Muscle of leg (tissue), 11 donors: ENCODE data around the gene CUL2. TPM values are rescaled to one million over a fixed set of nuclear protein-coding genes. Genes with fewer than 3 reads are reported as not detected.
"Not testable (repeated sequence)": the region's sequence is repeated elsewhere in the genome, so short reads cannot be mapped to it uniquely, and the experiment has no call there.

Experiments used
- DNase-seq: peaks from one replicate; pipeline ENCODE4 v3.0.0; 2013
- H3K27ac ChIP-seq: one replicate; pipeline ENCODE4 v1.5.1; 2013; ENCODE audit warnings: mild to moderate bottlenecking, low read length, control low read depth
- H3K27me3 ChIP-seq: one replicate; pipeline ENCODE4 v1.6.1; 2013; ENCODE audit warnings: low read length; ENCODE audit not compliant: control insufficient read depth, insufficient read depth
- H3K36me3 ChIP-seq: one replicate; pipeline ENCODE4 v1.6.1; 2013; ENCODE audit warnings: low read length; ENCODE audit not compliant: control insufficient read depth, insufficient read depth
- H3K4me1 ChIP-seq: one replicate; pipeline ENCODE4 v1.6.1; 2013; ENCODE audit warnings: low read length; ENCODE audit not compliant: control insufficient read depth, insufficient read depth
- H3K4me3 ChIP-seq: one replicate; pipeline ENCODE4 v1.5.1; 2013; ENCODE audit warnings: low read length, control low read depth
- H3K9me3 ChIP-seq: replicated peaks from 2 replicates; pipeline ENCODE4 v1.6.1; 2013; ENCODE audit warnings: low read depth, low read length; ENCODE audit not compliant: control insufficient read depth
- WGBS: methylation state at CpG from one replicate; pipeline ENCODE4 v1.1.5; 2013; ENCODE audit warnings: missing lambda C conversion rate; ENCODE audit not compliant: insufficient coverage; 5-methylcytosine and 5-hydroxymethylcytosine counted together
- polyA plus RNA-seq, 8 donors: library from polyadenylated mRNA; unstranded; fragments of 120-200 nt; gene quantifications; one replicate each; pipeline versions ENCODE4 v1.2.1 to v1.2.3, GENCODE V29; 2013; ENCODE audit warnings: inconsistent platforms in 1 of 8, low replicate concordance in 1 of 8; ENCODE audit not compliant: insufficient read length in 8 of 8, insufficient read depth in 1 of 8
- total RNA-seq: library from RNA; stranded (reverse); fragments of 120-200 nt; gene quantifications from one replicate; pipeline ENCODE4 v1.2.4, GENCODE V29; 2013

The CUL2 gene
- total and polyA plus RNA-seq, 9 donors, result 27.1 to 39.1 (median 35.7) TPM

GRCh38 chr10:34993782-34994181 is 96.4 kb downstream of the CUL2 start:
- no CpG with 5 or more reads among the region's 1 CpG for WGBS
- peaks cover 3% of the 10 kb centered on the region for H3K4me1 ChIP-seq

GRCh38 chr10:34991117-34991516 is 99.0 kb downstream of the CUL2 start:
- not testable (repeated sequence) for H3K4me3 ChIP-seq, DNase-seq, H3K27me3 ChIP-seq, H3K36me3 ChIP-seq, H3K27ac ChIP-seq, H3K9me3 ChIP-seq, H3K4me1 ChIP-seq
- no CpG with 5 or more reads among the region's 1 CpG for WGBS

More at GRCh38 chr10:34993782-34994181, 96.4 kb downstream of the CUL2 start:
- Histone ChIP-seq H3K27me3 (no peaks in the 10 kb centered on the region), H3K9me3 (no peaks in the 10 kb centered on the region), H3K27ac (no peak overlapping the region), H3K4me3 (no peak overlapping the region), H3K36me3 (no peaks in the 10 kb centered on the region)
- DNase-seq, result no peak

GRCh38 chr10:34988397-34989067 is 101.6 kb downstream of the CUL2 start:
- WGBS, result 89% methylated on average over 3 of the region's 8 CpGs
- Histone ChIP-seq H3K4me3 (no peak overlapping the region), H3K27ac (no peak overlapping the region), H3K9me3 (peaks cover 16% of the 10 kb centered on the region), H3K4me1 (no peaks in the 10 kb centered on the region), H3K27me3 (no peaks in the 10 kb centered on the region), H3K36me3 (no peaks in the 10 kb centered on the region)
- no peak for DNase-seq

- DNase-seq, result no peak
- Histone ChIP-seq H3K4me1 (no peaks in the 10 kb centered on the region), H3K27ac (no peak overlapping the region), H3K27me3 (no peaks in the 10 kb centered on the region), H3K36me3 (no peaks in the 10 kb centered on the region), H3K4me3 (no peak overlapping the region), H3K9me3 (peaks cover 16% of the 10 kb centered on the region)
- WGBS, result 60% methylated on average over 1 of the region's 2 CpGs
Measured at GRCh38 chr10:34985823-34986222, 104.3 kb downstream of the CUL2 start.

- Histone ChIP-seq H3K36me3 (no peaks in the 10 kb centered on the region), H3K4me1 (no peaks in the 10 kb centered on the region), H3K27ac (no peak overlapping the region), H3K4me3 (no peak overlapping the region), H3K9me3 (peaks cover 16% of the 10 kb centered on the region), H3K27me3 (no peaks in the 10 kb centered on the region)
- DNase-seq, result no peak
- 100% methylated on average over 2 of the region's 2 CpGs for WGBS
Measured at GRCh38 chr10:34985146-34985545, 105.0 kb downstream of the CUL2 start.

GRCh38 chr10:34981844-34982243 is 108.3 kb downstream of the CUL2 start:
- Histone ChIP-seq H3K4me3 (no peak overlapping the region), H3K27ac (no peak overlapping the region), H3K36me3 (no peaks in the 10 kb centered on the region), H3K9me3 (peaks cover 16% of the 10 kb centered on the region), H3K27me3 (no peaks in the 10 kb centered on the region), H3K4me1 (no peaks in the 10 kb centered on the region)
- no CpG with 5 or more reads among the region's 2 CpGs for WGBS
- DNase-seq, result no peak

GRCh38 chr10:34979938-34980337 is 110.2 kb downstream of the CUL2 start:
- H3K36me3 ChIP-seq, result no peaks in the 10 kb centered on the region
- DNase-seq, result no peak
- peaks cover 5% of the 10 kb centered on the region for H3K9me3 ChIP-seq
- no peaks in the 10 kb centered on the region for H3K27me3 ChIP-seq
- no peak overlapping the region for H3K27ac ChIP-seq
- H3K4me1 ChIP-seq, result no peaks in the 10 kb centered on the region
- no peak overlapping the region for H3K4me3 ChIP-seq
- WGBS, result 86% methylated on average over 1 of the region's 2 CpGs

- WGBS, result 50% methylated on average over 7 of the region's 7 CpGs
- Histone ChIP-seq H3K9me3 (no peaks in the 10 kb centered on the region), H3K4me3 (no peak overlapping the region), H3K27me3 (peaks cover 2% of the 10 kb centered on the region), H3K27ac (no peak overlapping the region), H3K36me3 (no peaks in the 10 kb centered on the region), H3K4me1 (no peaks in the 10 kb centered on the region)
- DNase-seq, result no peak
Measured at GRCh38 chr10:34978080-34978479, 112.1 kb downstream of the CUL2 start.

GRCh38 chr10:34976380-34976910 is 113.7 kb downstream of the CUL2 start:
- H3K9me3 ChIP-seq, H3K27ac ChIP-seq, H3K36me3 ChIP-seq, H3K4me3 ChIP-seq, H3K4me1 ChIP-seq, DNase-seq, H3K27me3 ChIP-seq: not testable (repeated sequence)
- WGBS, result 94% methylated on average over 17 of the region's 29 CpGs

- not testable (repeated sequence) for H3K4me3 ChIP-seq, H3K9me3 ChIP-seq, DNase-seq, H3K27me3 ChIP-seq, H3K27ac ChIP-seq, H3K4me1 ChIP-seq, H3K36me3 ChIP-seq
- WGBS, result 96% methylated on average over 5 of the region's 8 CpGs
Measured at GRCh38 chr10:34974364-34975065, 115.6 kb downstream of the CUL2 start.
